GM03348 (cell line): Measurements from ENCODE around the gene GRM6.

Source experiments
- DNase-seq: peaks from one replicate; pipeline ENCODE4 v3.0.0; 2012; ENCODE audit warnings: low spot score

The GRM6 gene

DNA sequence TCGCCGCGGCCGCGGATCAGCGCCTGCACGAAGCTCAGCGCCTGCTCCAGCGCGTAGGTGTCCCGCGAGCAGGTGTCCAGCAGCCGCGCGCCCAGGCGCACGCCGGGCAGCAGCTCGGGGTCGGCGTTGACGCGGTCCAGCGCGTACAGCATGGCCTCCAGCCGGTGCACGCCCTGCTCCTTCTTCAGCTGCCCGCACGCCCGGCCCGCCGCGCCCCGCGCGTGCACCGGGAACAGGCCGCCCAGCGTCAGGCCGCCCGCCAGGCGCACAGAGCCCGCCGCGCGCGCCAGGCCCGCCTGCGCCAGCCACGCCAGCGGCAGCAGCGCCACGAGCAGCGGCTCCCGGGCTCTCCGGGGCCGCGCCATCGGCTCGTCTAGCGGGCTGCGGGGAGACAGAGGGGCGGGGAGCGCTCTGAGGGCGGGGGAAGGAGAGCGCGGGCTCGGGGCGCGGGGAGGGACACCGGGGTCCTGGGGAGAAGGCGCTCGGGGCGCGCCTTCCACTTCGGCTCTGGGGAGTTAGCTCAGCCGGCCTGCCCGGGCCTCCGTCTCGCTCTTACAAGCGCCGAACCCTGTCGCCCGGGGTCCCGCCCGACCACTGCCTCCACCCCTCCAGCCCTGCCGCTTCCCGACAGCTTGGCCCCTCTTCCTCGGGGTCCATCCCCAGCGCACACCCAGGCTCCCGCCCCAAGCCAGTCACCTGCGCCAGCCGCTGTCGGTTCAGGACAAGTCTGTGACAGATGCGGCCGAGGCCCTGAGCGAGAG lies at the start of gene GRM6:
Gene GRM6, minus strand, starts transcription at position 741 of the 761 bp plus-strand sequence. Its CDS starts 376 bp downstream, at position 365.
- DNase-seq: no peak

DNA sequence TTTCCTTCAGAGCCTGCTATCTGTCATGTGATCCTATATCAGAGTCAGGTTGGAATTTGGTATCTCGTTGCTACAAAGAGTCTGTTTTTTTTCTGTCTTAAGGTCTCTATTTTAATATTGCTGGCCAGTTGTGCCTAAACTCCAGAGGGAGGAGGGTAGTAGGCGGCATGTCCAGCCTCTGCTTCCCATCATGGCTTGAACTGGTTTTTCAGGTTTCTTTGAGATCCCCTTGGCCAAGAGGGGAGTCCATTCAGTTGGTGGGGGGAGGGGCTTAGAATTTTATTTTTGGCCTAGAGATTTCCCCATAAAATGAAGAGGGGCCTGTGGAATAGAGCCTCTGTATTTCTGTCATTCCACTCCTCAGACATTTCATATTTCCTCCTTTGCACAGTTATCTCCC lies 49.6 kb upstream of the GRM6 start:
- DNase-seq: no peak

- DNase-seq: no peak
Measured at GRCh38 chr5:179033004-179033580, 38.0 kb upstream of the GRM6 start.

DNA sequence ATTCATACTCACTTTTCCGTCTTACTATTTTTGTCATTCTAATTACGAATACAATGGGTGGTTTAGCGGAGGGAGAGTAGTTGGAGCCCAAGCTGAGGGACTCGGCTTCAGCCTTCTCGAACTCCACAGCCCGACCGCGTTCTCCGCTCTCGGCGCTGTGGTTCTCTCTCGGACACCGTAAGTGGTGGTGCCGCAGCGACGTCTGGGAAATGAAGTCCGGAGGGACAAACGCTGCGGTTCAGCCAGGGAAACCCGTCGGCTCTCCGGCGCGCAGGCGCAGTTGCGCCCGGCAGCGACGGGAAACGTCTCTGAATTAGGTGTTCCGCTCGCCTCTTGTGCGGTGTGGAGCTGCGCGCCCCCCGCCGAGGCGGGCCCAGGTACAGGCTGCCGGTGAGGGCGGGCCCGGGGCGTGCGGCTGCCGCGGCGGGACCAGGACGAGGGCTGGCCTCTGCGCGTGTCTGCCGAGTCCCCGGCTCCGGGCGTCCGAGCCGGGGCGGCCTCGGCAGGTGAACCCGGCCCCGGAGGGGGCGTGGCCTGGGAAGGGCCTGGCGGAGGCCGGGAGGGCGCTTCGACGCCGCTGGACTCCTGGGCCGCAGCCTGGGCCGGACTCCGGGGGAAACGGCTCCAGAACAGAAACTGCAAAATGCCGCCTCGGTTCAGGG lies 28.5 kb upstream of the GRM6 start, which contains the start of gene ZNF879:
Gene ZNF879, plus strand, starts transcription at position 277 of the 662 bp plus-strand sequence. CDS start 1,201 bp downstream, outside the sequence.
- DNase-seq: peak; percentile 97

- DNase-seq: no peak
Measured at GRCh38 chr5:179008667-179009066, 13.5 kb upstream of the GRM6 start.

GRCh38 chr5:179006564-179006963 lies 11.4 kb upstream of the GRM6 start:
- DNase-seq: no peak

GRCh38 chr5:178998441-178998840 lies 3.3 kb upstream of the GRM6 start:
- no peak for DNase-seq

- no peak for DNase-seq
Measured at GRCh38 chr5:178997191-178997590, 2.1 kb upstream of the GRM6 start.

- no peak for DNase-seq
Measured at GRCh38 chr5:178996156-178996555, 1.0 kb upstream of the GRM6 start.

GRCh38 chr5:178995341-178995690 lies 196 bp upstream of the GRM6 start:
- DNase-seq: no peak

- DNase-seq: no peak
Measured at GRCh38 chr5:178993955-178994579, 1.1 kb downstream of the GRM6 start.

DNA sequence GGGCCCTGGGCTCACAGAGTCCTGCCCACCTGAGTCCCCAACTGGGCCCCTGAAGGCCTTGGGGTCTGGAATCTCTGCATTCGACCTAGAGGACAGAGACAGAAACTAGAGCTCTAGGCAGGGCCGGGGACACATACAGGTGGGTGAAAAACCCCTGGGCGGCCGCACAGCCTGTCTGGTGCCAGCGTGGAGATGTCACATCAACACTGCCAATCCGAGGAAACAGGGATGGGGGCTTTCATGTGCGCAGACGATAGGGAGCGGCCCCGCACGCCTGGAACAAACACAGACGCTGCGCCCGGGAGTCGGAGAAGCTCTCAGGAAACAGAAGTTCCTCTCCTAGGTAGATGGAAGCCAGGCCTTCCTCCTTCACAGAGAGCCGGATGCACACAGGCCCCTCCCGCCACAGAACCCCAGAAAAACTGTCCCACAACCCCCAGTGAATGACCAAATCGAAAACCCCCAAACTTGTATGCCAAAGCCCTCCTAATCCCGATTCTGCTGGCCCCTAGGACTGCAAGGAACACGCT lies 1.8 kb downstream of the GRM6 start:
- DNase-seq: no peak

DNA sequence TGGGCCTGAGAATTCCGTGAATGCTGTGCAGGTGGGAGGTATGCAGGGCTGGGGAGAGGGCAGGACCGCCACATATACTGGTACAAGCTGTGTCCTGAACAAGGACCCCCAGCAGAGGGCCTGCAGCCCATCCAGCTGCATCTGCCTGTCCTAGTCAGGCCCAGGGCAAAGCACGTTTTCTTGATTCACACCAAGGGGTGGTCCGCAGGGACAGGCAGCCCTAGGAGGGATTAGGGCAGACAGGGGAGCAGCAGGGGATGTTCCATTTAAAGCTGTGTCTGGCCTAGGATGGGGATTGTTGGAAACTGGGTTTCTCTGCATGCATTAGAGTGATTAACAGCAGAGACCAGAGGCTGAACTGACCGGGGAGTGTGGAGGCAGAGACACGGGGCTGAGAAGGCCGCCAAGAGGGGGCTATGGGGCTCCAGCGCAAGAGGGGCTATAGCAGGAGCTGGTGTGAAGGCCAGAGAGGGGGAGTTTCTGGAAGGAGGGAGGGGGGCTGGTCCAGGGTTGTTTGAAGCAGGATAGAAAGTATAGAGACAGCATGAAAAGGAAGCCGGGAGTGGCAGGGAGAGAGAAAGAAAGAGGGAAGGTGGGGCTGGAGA lies 2.7 kb downstream of the GRM6 start:
- no peak for DNase-seq

DNA sequence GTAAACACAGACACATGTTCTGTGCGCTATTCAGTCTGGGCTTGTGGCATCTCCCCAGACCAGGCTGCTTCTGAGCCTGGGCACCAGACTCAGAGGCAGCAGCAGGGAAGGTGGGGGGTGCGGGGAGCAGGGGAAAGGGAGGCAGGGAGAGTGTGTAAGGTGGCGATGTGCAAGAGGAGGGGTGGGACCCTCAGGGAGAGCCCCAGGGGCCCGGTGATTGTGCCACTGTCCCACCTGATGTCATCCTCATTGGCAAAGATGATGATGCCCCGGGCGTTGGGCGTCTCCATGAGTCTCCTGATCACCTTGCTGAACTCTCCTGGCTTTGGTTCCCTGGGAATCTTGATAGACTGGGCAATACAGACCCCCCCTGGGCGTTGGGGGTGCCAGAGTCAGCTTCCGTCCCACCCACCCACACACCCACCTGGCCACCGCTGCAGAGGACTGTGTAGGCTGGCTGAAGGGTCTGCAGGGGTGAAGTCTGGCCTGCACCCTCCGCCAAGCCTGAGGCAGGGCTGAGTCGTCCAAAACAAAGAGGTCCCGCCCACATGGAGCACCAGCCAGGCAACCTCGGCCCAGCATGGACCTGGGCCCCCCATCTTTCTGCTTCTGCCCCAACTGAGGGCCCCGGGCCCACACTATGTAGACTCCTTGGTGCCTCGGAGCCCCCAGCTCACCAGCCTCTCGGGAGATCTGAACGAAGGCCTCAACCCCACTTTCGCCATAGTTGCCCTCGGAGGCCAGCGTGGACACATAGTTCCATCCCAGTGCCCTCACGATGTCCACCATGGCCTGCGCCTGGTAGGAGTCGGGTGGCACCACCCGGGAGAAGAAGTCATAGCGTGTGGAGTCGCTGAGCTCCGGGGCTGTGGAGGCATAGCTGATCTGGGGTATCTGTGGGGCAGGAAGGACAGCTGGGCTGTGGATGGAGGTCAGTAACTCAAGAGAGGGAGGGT lies 3.7 kb downstream of the GRM6 start:
- DNase-seq: no peak

DNA sequence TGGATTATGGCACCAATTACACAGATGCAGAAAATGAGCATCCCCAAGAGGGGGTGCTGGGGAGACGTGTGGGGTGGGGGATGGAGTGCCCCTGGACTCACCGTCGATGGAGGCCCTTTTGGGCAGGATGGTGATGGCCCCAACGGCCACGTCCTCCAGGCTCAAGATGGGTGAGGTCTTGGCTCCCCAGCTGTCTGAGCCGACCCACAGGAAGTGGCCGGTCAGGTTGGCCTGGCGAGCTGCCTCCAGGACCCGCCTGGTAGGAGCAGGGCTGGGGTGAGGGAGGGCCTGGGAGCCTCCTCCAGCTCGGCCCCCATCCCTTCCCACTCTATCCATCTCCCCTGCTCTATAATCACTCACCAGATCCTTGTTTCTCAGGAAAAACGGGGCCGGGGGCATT lies 4.6 kb downstream of the GRM6 start:
- DNase-seq: no peak

DNA sequence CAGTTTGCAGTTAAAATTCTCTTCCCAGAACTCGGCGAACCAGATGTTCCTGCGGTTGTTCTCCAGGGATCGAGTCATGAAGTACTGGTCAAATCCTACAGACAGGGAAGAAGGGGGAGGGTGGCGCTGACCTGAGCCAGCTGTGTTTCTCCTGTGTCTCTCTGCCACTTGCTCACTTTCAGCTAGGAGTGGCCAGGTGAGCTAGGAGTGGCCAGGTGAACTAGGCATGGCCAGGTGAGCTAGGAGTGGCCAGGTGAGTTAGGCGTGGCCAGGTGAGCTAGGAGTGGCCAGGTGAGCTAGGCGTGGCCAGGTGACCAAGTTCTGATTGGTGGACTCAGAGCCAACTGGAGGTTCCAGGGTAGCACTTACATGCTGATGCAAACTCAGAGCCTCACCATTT lies 5.8 kb downstream of the GRM6 start:
- no peak for DNase-seq

GRCh38 chr5:178988436-178989220 lies 6.5 kb downstream of the GRM6 start:
- DNase-seq: no peak

- DNase-seq: no peak
Measured at GRCh38 chr5:178986326-178986960, 8.7 kb downstream of the GRM6 start.
